ENCODE data around the gene NLGN3. TPM values are rescaled to one million over a fixed set of nuclear protein-coding genes. Genes with fewer than 3 reads are reported as not detected.

The NLGN3 gene
- polyA plus RNA-seq, 1 donor from 2014 or later = 11.7 TPM

GRCh38 chrX:71210816-71211215, 66.2 kb downstream of the NLGN3 start:
- no peaks in the 10 kb centered on the region for H3K79me2 ChIP-seq (replicated peaks; ENCODE audit: insufficient read depth, low read length)
- no peaks in the 10 kb centered on the region for H3F3A ChIP-seq (ENCODE audit: insufficient read depth, low read length, poor library complexity, severe bottlenecking)
- no peaks in the 10 kb centered on the region for H3K36me3 ChIP-seq (ENCODE audit: insufficient read depth, low read length)
- H3K4me3 ChIP-seq (ENCODE audit: low read length) = no peak overlapping the region
- no peak overlapping the region for H3K4me2 ChIP-seq (ENCODE audit: low read length)
- TF ChIP-seq CTCF (IDR thresholded peaks at IDR 0.05; ENCODE audit: poor library complexity, severe bottlenecking) (no peak), EZH2 (IDR thresholded peaks at IDR 0.05; ENCODE audit: borderline replicate concordance, insufficient read depth, low read length, poor library complexity, severe bottlenecking) (no peak), MXI1 (conservative IDR thresholded peaks at IDR 0.05; ENCODE audit: poor library complexity, severe bottlenecking) (no peak), POLR2AphosphoS5 (IDR thresholded peaks at IDR 0.05) (no peak), EP300 (conservative IDR thresholded peaks at IDR 0.05; ENCODE audit: poor library complexity, severe bottlenecking) (no peak), TAF1 (IDR thresholded peaks at IDR 0.05; ENCODE audit: low read depth) (no peak), REST (IDR thresholded peaks at IDR 0.05; ENCODE audit: borderline replicate concordance) (no peak), SMC3 (conservative IDR thresholded peaks at IDR 0.05; ENCODE audit: poor library complexity) (no peak), RAD21 (conservative IDR thresholded peaks at IDR 0.05) (no peak)
- no peaks in the 10 kb centered on the region for H4K20me1 ChIP-seq (ENCODE audit: insufficient read depth)
- no peaks in the 10 kb centered on the region for H3K27me3 ChIP-seq (ENCODE audit: insufficient read depth, low read depth, low read length)
- no peaks in the 10 kb centered on the region for H3K9me2 ChIP-seq (ENCODE audit: insufficient read depth, low read length)
- no peak overlapping the region for H3K9ac ChIP-seq (ENCODE audit: low read length)
- no peak overlapping the region for H2AFZ ChIP-seq (ENCODE audit: low read depth, low read length)
- H3K9me3 ChIP-seq (ENCODE audit: low read length) = no peaks in the 10 kb centered on the region
- no peak overlapping the region for H3K27ac ChIP-seq (ENCODE audit: low read length)

- Histone ChIP-seq H3K27ac (ENCODE audit: low read length) (no peak overlapping the region), H3K79me2 (replicated peaks; ENCODE audit: insufficient read depth, low read length) (no peaks in the 10 kb centered on the region), H3F3A (ENCODE audit: insufficient read depth, low read length, poor library complexity, severe bottlenecking) (no peaks in the 10 kb centered on the region), H3K9ac (ENCODE audit: low read length) (no peak overlapping the region), H3K9me2 (ENCODE audit: insufficient read depth, low read length) (no peaks in the 10 kb centered on the region), H3K4me2 (ENCODE audit: low read length) (no peak overlapping the region), H2AFZ (ENCODE audit: low read depth, low read length) (no peak overlapping the region), H4K20me1 (ENCODE audit: insufficient read depth) (no peaks in the 10 kb centered on the region), H3K27me3 (ENCODE audit: insufficient read depth, low read depth, low read length) (no peaks in the 10 kb centered on the region), H3K9me3 (ENCODE audit: low read length) (no peaks in the 10 kb centered on the region), H3K4me3 (ENCODE audit: low read length) (no peak overlapping the region), H3K36me3 (ENCODE audit: insufficient read depth, low read length) (no peaks in the 10 kb centered on the region)
- TF ChIP-seq EZH2 (IDR thresholded peaks at IDR 0.05; ENCODE audit: borderline replicate concordance, insufficient read depth, low read length, poor library complexity, severe bottlenecking) = no peak
- no peak for TF ChIP-seq MXI1 (conservative IDR thresholded peaks at IDR 0.05; ENCODE audit: poor library complexity, severe bottlenecking)
- no peak for TF ChIP-seq TAF1 (IDR thresholded peaks at IDR 0.05; ENCODE audit: low read depth)
- no peak for TF ChIP-seq SMC3 (conservative IDR thresholded peaks at IDR 0.05; ENCODE audit: poor library complexity)
- no peak for TF ChIP-seq CTCF (IDR thresholded peaks at IDR 0.05; ENCODE audit: poor library complexity, severe bottlenecking)
- TF ChIP-seq POLR2AphosphoS5 (IDR thresholded peaks at IDR 0.05) = no peak
- TF ChIP-seq REST (IDR thresholded peaks at IDR 0.05; ENCODE audit: borderline replicate concordance) = no peak
- no peak for TF ChIP-seq RAD21 (conservative IDR thresholded peaks at IDR 0.05)
- no peak for TF ChIP-seq EP300 (conservative IDR thresholded peaks at IDR 0.05; ENCODE audit: poor library complexity, severe bottlenecking)
Observed at GRCh38 chrX:71212536-71212935, 67.9 kb downstream of the NLGN3 start.

Data from neural cell (in vitro differentiated cells).